Dermis microvascular lymphatic vessel endothelial cell (primary cell): ENCODE data around the gene SLC25A4. TPM values are rescaled to one million over a fixed set of nuclear protein-coding genes. Genes with fewer than 3 reads are reported as not detected.
"Not testable (repeated sequence)": the region's sequence is repeated elsewhere in the genome, so short reads cannot be mapped to it uniquely, and the experiment has no call there.

Experiments used
- DNase-seq, 2 donors: peaks; one replicate each; pipeline versions ENCODE4 v3.0.0 to v3.0.0-alpha.2; 2010; ENCODE audit warnings: low read depth in 2 of 2
- total RNA-seq: library from RNA; depleted of rRNA; stranded (reverse); fragments of >200 nt; gene quantifications from 2 replicates; pipeline ENCODE4 v1.2.1, GENCODE V29; 2014

Gene SLC25A4
- total RNA-seq, 1 donor from 2014 or later: 5.9 TPM

- DNase-seq: no peak
Measured at GRCh38 chr4:185179488-185179887, 36.4 kb downstream of the SLC25A4 start.

GRCh38 chr4:185182239-185182638 lies 39.2 kb downstream of the SLC25A4 start:
- no peak for DNase-seq

GRCh38 chr4:185183622-185184281 lies 40.7 kb downstream of the SLC25A4 start:
- DNase-seq: peak; percentile 86 to 94

- no peak for DNase-seq
Measured at GRCh38 chr4:185186769-185187168, 43.7 kb downstream of the SLC25A4 start.

- DNase-seq: no peak
Measured at GRCh38 chr4:185189606-185190305, 46.7 kb downstream of the SLC25A4 start.

GRCh38 chr4:185190306-185190856 lies 47.3 kb downstream of the SLC25A4 start:
- DNase-seq: no peak

GRCh38 chr4:185192059-185192458 lies 49.0 kb downstream of the SLC25A4 start:
- no peak for DNase-seq

- DNase-seq: no peak
Measured at GRCh38 chr4:185194924-185195888, 52.1 kb downstream of the SLC25A4 start.

GRCh38 chr4:185196437-185196836 lies 53.4 kb downstream of the SLC25A4 start:
- no peak for DNase-seq

GRCh38 chr4:185198189-185198588 lies 55.1 kb downstream of the SLC25A4 start:
- DNase-seq: not testable (repeated sequence)

Other genes starting within 250 kb of the SLC25A4 start
- gene HELT, start 124.8 kb upstream of the SLC25A4 start, total RNA-seq: not detected in 2 replicates
- gene CFAP97, start 60.7 kb downstream of the SLC25A4 start, total RNA-seq: 21.4 and 25.0 TPM in 2 replicates
- gene SNX25, start 66.3 kb downstream of the SLC25A4 start, total RNA-seq: 37.2 and 50.6 TPM in 2 replicates